ENCODE measurements around the gene PIGW. TPM values are rescaled to one million over a fixed set of nuclear protein-coding genes. Genes with fewer than 3 reads are reported as not detected.

The PIGW gene
- total RNA-seq, 1 donor from 2014 or later = 9.0 TPM

- H3K4me3 ChIP-seq (ENCODE audit: low read depth, low read length) = no peak overlapping the region
- peaks cover 2% of the 10 kb centered on the region for H3K36me3 ChIP-seq (ENCODE audit: control insufficient read depth, insufficient read depth, low read length)
- no peaks in the 10 kb centered on the region for H3K27me3 ChIP-seq (ENCODE audit: control insufficient read depth, insufficient read depth, low read length)
- no peak for DNase-seq (ENCODE audit: low read depth)
- no peak for TF ChIP-seq CTCF (IDR thresholded peaks at IDR 0.05; ENCODE audit: insufficient read depth, low read length, poor library complexity, severe bottlenecking)
Measured at GRCh38 chr17:36578671-36579070, 43.9 kb downstream of the PIGW start.

- H3K27me3 ChIP-seq (ENCODE audit: control insufficient read depth, insufficient read depth, low read length) = no peaks in the 10 kb centered on the region
- no peak for DNase-seq (ENCODE audit: low read depth)
- TF ChIP-seq CTCF (IDR thresholded peaks at IDR 0.05; ENCODE audit: insufficient read depth, low read length, poor library complexity, severe bottlenecking) = no peak
- H3K4me3 ChIP-seq (ENCODE audit: low read depth, low read length) = no peak overlapping the region
- H3K36me3 ChIP-seq (ENCODE audit: control insufficient read depth, insufficient read depth, low read length) = peaks cover 4% of the 10 kb centered on the region
Measured at GRCh38 chr17:36583787-36584186, 49.0 kb downstream of the PIGW start.

GRCh38 chr17:36586138-36586537 lies 51.4 kb downstream of the PIGW start:
- DNase-seq (ENCODE audit: low read depth) = no peak
- no peak for TF ChIP-seq CTCF (IDR thresholded peaks at IDR 0.05; ENCODE audit: insufficient read depth, low read length, poor library complexity, severe bottlenecking)
- Histone ChIP-seq H3K27me3 (ENCODE audit: control insufficient read depth, insufficient read depth, low read length) (no peaks in the 10 kb centered on the region), H3K36me3 (ENCODE audit: control insufficient read depth, insufficient read depth, low read length) (peaks cover 2% of the 10 kb centered on the region), H3K4me3 (ENCODE audit: low read depth, low read length) (no peak overlapping the region)

Other genes starting within 250 kb of the PIGW start
- gene TBC1D3G, start 211.1 kb upstream of the PIGW start, total RNA-seq = not detected in 2 replicates
- not detected in 2 replicates for gene TBC1D3H, start 146.6 kb upstream of the PIGW start, total RNA-seq
- gene ZNHIT3, start 48.3 kb upstream of the PIGW start, total RNA-seq = 32.9 and 36.7 TPM in 2 replicates
- 42.5 and 63.3 TPM in 2 replicates for gene MYO19, start 119 bp upstream of the PIGW start, total RNA-seq
- 38.2 and 43.7 TPM in 2 replicates for gene GGNBP2, start 9.9 kb downstream of the PIGW start, total RNA-seq
- gene DHRS11, start 56.9 kb downstream of the PIGW start, total RNA-seq = 5.4 and 8.3 TPM in 2 replicates
- gene MRM1, start 66.6 kb downstream of the PIGW start, total RNA-seq = 6.6 and 8.3 TPM in 2 replicates

Data from kidney epithelial cell (primary cell).